Measurements from ENCODE around the gene CGAS.

GRCh38 chr6:73400656-73401055 lies 51.4 kb downstream of the CGAS start:
- TF ChIP-seq CTCF (IDR thresholded peaks at IDR 0.05) (no peak), EZH2 (IDR thresholded peaks at IDR 0.05; ENCODE audit: borderline replicate concordance, insufficient read depth, low read depth, low read length, poor library complexity, severe bottlenecking) (no peak)
